Measurements from ENCODE around the gene OGFR.

Gene OGFR

DNA sequence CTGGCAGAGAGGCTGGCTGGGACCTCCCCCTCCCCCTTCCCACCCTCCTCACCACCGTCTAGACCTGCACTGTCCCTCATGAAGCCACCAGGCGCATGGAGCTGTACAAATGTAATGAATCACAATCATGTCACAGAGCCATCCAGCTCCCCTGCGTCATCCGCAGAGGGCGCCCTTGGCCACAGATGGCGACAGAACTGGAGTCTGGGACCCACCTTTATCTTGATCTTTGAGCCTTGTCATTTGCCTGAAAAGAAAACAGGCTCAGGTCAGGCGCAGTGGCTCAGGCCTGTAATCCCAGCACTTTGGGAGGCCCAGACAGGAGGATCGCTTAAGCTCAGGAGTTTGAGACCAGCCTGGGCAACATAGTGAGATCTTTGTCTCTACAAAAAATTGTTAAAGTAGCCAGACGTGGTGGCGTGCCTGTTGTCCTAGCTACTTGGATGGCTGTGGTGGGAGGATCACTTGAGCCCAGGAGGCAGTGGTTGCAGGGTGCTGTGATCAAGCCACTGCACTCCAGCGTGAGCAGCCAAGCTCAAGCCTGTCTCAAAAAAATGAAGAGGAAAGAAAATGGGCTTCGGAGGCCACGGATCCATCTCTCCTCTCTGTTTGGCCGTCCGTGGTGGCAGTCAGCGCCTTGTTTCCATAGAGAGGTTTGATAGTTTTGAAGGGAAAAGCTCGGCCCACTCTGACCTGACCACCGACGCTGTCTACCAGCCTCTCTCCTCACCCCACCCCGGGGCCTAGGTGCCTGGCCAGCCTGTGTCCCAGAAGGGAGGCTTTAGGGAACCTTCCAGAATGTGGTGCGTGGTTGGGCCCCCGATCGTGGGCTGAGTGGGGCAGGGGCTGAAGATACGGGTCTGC lies 18.4 kb downstream of the OGFR start:
- peak overlapping the region; percentile 22 for H3K27ac ChIP-seq (replicated peaks; ENCODE audit: low read length)

DNA sequence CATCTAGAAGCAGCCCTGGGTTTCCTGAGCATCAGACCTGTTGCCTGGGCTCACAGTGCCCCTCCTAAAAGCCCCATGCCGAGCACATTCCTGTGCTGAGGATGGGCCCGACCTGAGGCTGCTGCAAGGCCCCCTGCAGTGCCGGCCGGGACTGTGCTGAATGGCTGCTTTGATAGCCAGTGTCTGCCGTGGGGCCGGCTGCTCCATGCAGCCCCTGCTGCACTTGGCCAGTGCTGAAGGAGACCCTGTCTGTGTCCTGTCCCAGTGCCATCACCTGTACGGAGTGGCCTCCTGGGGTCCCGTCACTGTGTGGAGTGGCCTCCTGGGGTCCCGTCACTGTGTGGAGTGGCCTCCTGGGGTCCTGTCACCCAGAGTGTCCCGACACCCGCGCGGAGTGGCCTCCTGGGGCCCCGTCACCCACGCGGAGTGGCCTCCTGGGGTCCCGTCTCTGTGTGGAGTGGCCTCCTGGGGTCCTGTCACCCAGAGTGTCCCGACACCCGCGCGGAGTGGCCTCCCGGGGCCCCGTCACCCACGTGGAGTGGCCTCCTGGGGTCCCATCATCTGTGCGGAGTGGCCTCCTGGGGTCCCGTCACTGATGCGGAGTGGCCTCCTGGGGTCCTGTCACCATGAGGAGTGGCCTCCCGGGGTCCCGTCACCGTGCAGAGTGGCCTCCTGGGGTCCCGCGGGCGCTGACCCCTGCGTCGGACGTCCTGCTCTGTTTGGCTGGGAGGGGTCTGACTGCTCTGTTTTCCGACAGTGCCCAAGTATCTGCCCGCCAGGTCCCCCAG lies 19.2 kb downstream of the OGFR start:
- Histone ChIP-seq H3K23ac (ENCODE audit: low read depth, low read length, poor library complexity) (peak overlapping the region; percentile 96), H2BK5ac (ENCODE audit: low read length) (peak overlapping the region; percentile 19), H3K27ac (replicated peaks; ENCODE audit: low read length) (no peak overlapping the region), H2BK120ac (ENCODE audit: low read depth, low read length) (peak overlapping the region; percentile 67), H3K18ac (ENCODE audit: low read length) (peak overlapping the region; percentile 65), H2AK5ac (ENCODE audit: low read depth, low read length) (peak overlapping the region; percentile 99), H3K79me1 (ENCODE audit: low read depth, low read length) (peaks cover 2% of the 10 kb centered on the region), H3K4me1 (ENCODE audit: control insufficient read depth in 2 of 2, insufficient read depth in 1 of 2, low read depth in 1 of 2, low read length in 2 of 2) (peaks cover 21 to 24% of the 10 kb centered on the region in 2 donors), H3K4me2 (ENCODE audit: insufficient read depth, low read length, poor library complexity, severe bottlenecking) (no peak overlapping the region), H3K36me3 (replicated peaks in 1 of 2; ENCODE audit: control insufficient read depth in 2 of 2, insufficient read depth in 2 of 2, low read length in 2 of 2) (no peaks in the 10 kb centered on the region), H3K14ac (ENCODE audit: low read length) (peak overlapping the region; percentile 56), H3K9me3 (replicated peaks in 1 of 2; ENCODE audit: control insufficient read depth in 2 of 2, insufficient read depth in 1 of 2, low read depth in 1 of 2, low read length in 2 of 2) (no peaks in the 10 kb centered on the region), H3K4ac (ENCODE audit: low read length) (no peak overlapping the region), H2BK15ac (ENCODE audit: low read length) (peak overlapping the region; percentile 99), H4K8ac (ENCODE audit: low read depth, low read length) (no peak overlapping the region), H2AFZ (ENCODE audit: low read length) (peak overlapping the region; percentile 56), H3K9ac (ENCODE audit: low read depth, low read length, poor library complexity) (no peak overlapping the region), H4K91ac (ENCODE audit: low read depth, low read length, poor library complexity) (no peak overlapping the region), H3K4me3 (ENCODE audit: low read length in 2 of 2) (no peak overlapping the region), H3K27me3 (ENCODE audit: control insufficient read depth in 3 of 3, insufficient read depth in 3 of 3, low read depth in 1 of 3, low read length in 3 of 3) (peaks cover 0 to 21% (median 0%) of the 10 kb centered on the region in 3 experiments), H2BK12ac (ENCODE audit: low read length) (peak overlapping the region; percentile 75)
- DNase-seq (ENCODE audit: low spot score) = no peak
- no CpG with 5 or more reads among the region's 38 CpGs for WGBS, 2 donors (ENCODE audit: extremely low coverage in 2 of 2, insufficient read length in 2 of 2, insufficient replicate concordance in 1 of 2)

More for the DNA sequence above, 18.4 kb downstream of the OGFR start:
- peak overlapping the region; percentile 21 for H3K9ac ChIP-seq (ENCODE audit: low read depth, low read length, poor library complexity)
- peak overlapping the region; percentile 19 for H2BK5ac ChIP-seq (ENCODE audit: low read length)
- no peak overlapping the region for H3K4ac ChIP-seq (ENCODE audit: low read length)
- no peak overlapping the region for H4K91ac ChIP-seq (ENCODE audit: low read depth, low read length, poor library complexity)
- H3K4me3 ChIP-seq (ENCODE audit: low read length in 2 of 2) = no peak overlapping the region
- H2BK12ac ChIP-seq (ENCODE audit: low read length) = no peak overlapping the region
- peak overlapping the region; percentile 87 for H3K18ac ChIP-seq (ENCODE audit: low read length)
- WGBS, 2 donors (ENCODE audit: extremely low coverage in 2 of 2, insufficient read length in 2 of 2, insufficient replicate concordance in 1 of 2) = no CpG with 5 or more reads among the region's 24 CpGs
- no peak overlapping the region for H4K8ac ChIP-seq (ENCODE audit: low read depth, low read length)
- DNase-seq (ENCODE audit: low spot score) = no peak
- H2AK5ac ChIP-seq (ENCODE audit: low read depth, low read length) = peak overlapping the region; percentile 63
- no peaks in the 10 kb centered on the region for H3K9me3 ChIP-seq (replicated peaks in 1 of 2; ENCODE audit: control insufficient read depth in 2 of 2, insufficient read depth in 1 of 2, low read depth in 1 of 2, low read length in 2 of 2)
- no peak overlapping the region for H2BK120ac ChIP-seq (ENCODE audit: low read depth, low read length)
- peaks cover 2% of the 10 kb centered on the region for H3K79me1 ChIP-seq (ENCODE audit: low read depth, low read length)
- H3K4me2 ChIP-seq (ENCODE audit: insufficient read depth, low read length, poor library complexity, severe bottlenecking) = no peak overlapping the region
- peaks cover 0 to 30% (median 0%) of the 10 kb centered on the region in 3 experiments for H3K27me3 ChIP-seq (ENCODE audit: control insufficient read depth in 3 of 3, insufficient read depth in 3 of 3, low read depth in 1 of 3, low read length in 3 of 3)
- H3K4me1 ChIP-seq (ENCODE audit: control insufficient read depth in 2 of 2, insufficient read depth in 1 of 2, low read depth in 1 of 2, low read length in 2 of 2) = peaks cover 28 to 30% of the 10 kb centered on the region in 2 donors
- H3K23ac ChIP-seq (ENCODE audit: low read depth, low read length, poor library complexity) = peak overlapping the region; percentile 12
- peak overlapping the region; percentile 38 for H3K14ac ChIP-seq (ENCODE audit: low read length)
- H3K36me3 ChIP-seq (replicated peaks in 1 of 2; ENCODE audit: control insufficient read depth in 2 of 2, insufficient read depth in 2 of 2, low read length in 2 of 2) = no peaks in the 10 kb centered on the region
- H2BK15ac ChIP-seq (ENCODE audit: low read length) = peak overlapping the region; percentile 76
- peak overlapping the region; percentile 56 for H2AFZ ChIP-seq (ENCODE audit: low read length)

- Histone ChIP-seq H4K91ac (ENCODE audit: low read depth, low read length, poor library complexity) (no peak overlapping the region), H3K9ac (ENCODE audit: low read depth, low read length, poor library complexity) (no peak overlapping the region), H2BK5ac (ENCODE audit: low read length) (no peak overlapping the region), H3K36me3 (replicated peaks in 1 of 2; ENCODE audit: control insufficient read depth in 2 of 2, insufficient read depth in 2 of 2, low read length in 2 of 2) (no peaks in the 10 kb centered on the region), H3K18ac (ENCODE audit: low read length) (peak overlapping the region; percentile 94), H3K4me1 (ENCODE audit: control insufficient read depth in 2 of 2, insufficient read depth in 1 of 2, low read depth in 1 of 2, low read length in 2 of 2) (peaks cover 19 to 20% of the 10 kb centered on the region in 2 donors), H2BK15ac (ENCODE audit: low read length) (peak overlapping the region; percentile 99), H3K9me3 (replicated peaks in 1 of 2; ENCODE audit: control insufficient read depth in 2 of 2, insufficient read depth in 1 of 2, low read depth in 1 of 2, low read length in 2 of 2) (no peaks in the 10 kb centered on the region), H2AFZ (ENCODE audit: low read length) (peak overlapping the region; percentile 87), H2BK12ac (ENCODE audit: low read length) (peak overlapping the region; percentile 75), H3K27ac (replicated peaks; ENCODE audit: low read length) (peak overlapping the region; percentile 4), H2AK5ac (ENCODE audit: low read depth, low read length) (peak overlapping the region; percentile 99), H3K4ac (ENCODE audit: low read length) (no peak overlapping the region), H3K27me3 (ENCODE audit: control insufficient read depth in 3 of 3, insufficient read depth in 3 of 3, low read depth in 1 of 3, low read length in 3 of 3) (peaks cover 0 to 14% (median 0%) of the 10 kb centered on the region in 3 experiments), H3K4me2 (ENCODE audit: insufficient read depth, low read length, poor library complexity, severe bottlenecking) (peak overlapping the region; percentile 25), H3K23ac (ENCODE audit: low read depth, low read length, poor library complexity) (peak overlapping the region; percentile 96), H2BK120ac (ENCODE audit: low read depth, low read length) (peak overlapping the region; percentile 67), H3K4me3 (ENCODE audit: low read length in 2 of 2) (no peak overlapping the region), H3K14ac (ENCODE audit: low read length) (peak overlapping the region; percentile 56), H4K8ac (ENCODE audit: low read depth, low read length) (no peak overlapping the region), H3K79me1 (ENCODE audit: low read depth, low read length) (peaks cover 2% of the 10 kb centered on the region)
- no peak for DNase-seq (ENCODE audit: low spot score)
- no CpG with 5 or more reads among the region's 36 CpGs for WGBS, 2 donors (ENCODE audit: extremely low coverage in 2 of 2, insufficient read length in 2 of 2, insufficient replicate concordance in 1 of 2)
Measured at GRCh38 chr20:62824476-62825332, 20.1 kb downstream of the OGFR start.

Measured in neuronal stem cell (in vitro differentiated cells).